Fibroblast of villous mesenchyme (primary cell): ENCODE measurements around the gene ITIH5. TPM values are rescaled to one million over a fixed set of nuclear protein-coding genes. Genes with fewer than 3 reads are reported as not detected.

Experiments
- DNase-seq: peaks from one replicate; pipeline ENCODE4 v3.0.0-alpha.2; 2010; ENCODE audit warnings: low read depth
- H3K4me3 ChIP-seq: 2 replicates; pipeline ENCODE4 v1.5.1; 2011; ENCODE audit warnings: low read depth, mild to moderate bottlenecking, low read length
- CTCF ChIP-seq: IDR thresholded peaks from 2 replicates; pipeline ENCODE4 v1.5.1; 2012; ENCODE audit warnings: low read depth, mild to moderate bottlenecking, low read length; ENCODE audit not compliant: insufficient read depth
- total RNA-seq: library from RNA; depleted of rRNA; stranded (reverse); fragments of >200 nt; gene quantifications from 2 replicates; pipeline ENCODE4 v1.2.3, GENCODE V29; 2012

ITIH5 gene
- total RNA-seq, 1 donor, result 0.43 TPM

GRCh38 chr10:7587168-7587864 is 79.5 kb downstream of the ITIH5 start:
- no peak overlapping the region for H3K4me3 ChIP-seq
- DNase-seq, result no peak
- no peak for TF ChIP-seq CTCF

- DNase-seq, result no peak
- no peak for TF ChIP-seq CTCF
- H3K4me3 ChIP-seq, result no peak overlapping the region
Measured at GRCh38 chr10:7585228-7585627, 81.5 kb downstream of the ITIH5 start.

GRCh38 chr10:7583626-7584025 is 83.1 kb downstream of the ITIH5 start:
- TF ChIP-seq CTCF, result no peak
- no peak overlapping the region for H3K4me3 ChIP-seq
- DNase-seq, result no peak

GRCh38 chr10:7580520-7580919 is 86.2 kb downstream of the ITIH5 start:
- DNase-seq, result no peak
- no peak for TF ChIP-seq CTCF
- H3K4me3 ChIP-seq, result no peak overlapping the region

- TF ChIP-seq CTCF, result no peak
- no peak overlapping the region for H3K4me3 ChIP-seq
- DNase-seq, result no peak
Measured at GRCh38 chr10:7579681-7580080, 87.1 kb downstream of the ITIH5 start.

- DNase-seq, result no peak
- TF ChIP-seq CTCF, result no peak
- no peak overlapping the region for H3K4me3 ChIP-seq
Measured at GRCh38 chr10:7577579-7577978, 89.2 kb downstream of the ITIH5 start.

GRCh38 chr10:7577176-7577575 is 89.6 kb downstream of the ITIH5 start:
- no peak for TF ChIP-seq CTCF
- no peak overlapping the region for H3K4me3 ChIP-seq
- DNase-seq, result no peak
